Fibroblast of mammary gland (primary cell): ENCODE data around the gene LHFPL2.

ENCODE experiments used
- DNase-seq: peaks from one replicate; pipeline ENCODE4 v3.0.0-alpha.2; 2010; ENCODE audit warnings: low read depth
- H3K4me3 ChIP-seq: 2 replicates; pipeline ENCODE4 v1.5.1; 2011; ENCODE audit warnings: low read depth, mild to moderate bottlenecking, low read length, moderate library complexity; ENCODE audit not compliant: control insufficient read depth
- TF ChIP-seq, protein P1 (sequence below): conservative IDR thresholded peaks from 2 replicates; pipeline ENCODE4 v1.5.1; 2011; ENCODE audit warnings: low read depth, low read length, inconsistent platforms; ENCODE audit not compliant: control insufficient read depth, insufficient read depth

LHFPL2 gene

DNA sequence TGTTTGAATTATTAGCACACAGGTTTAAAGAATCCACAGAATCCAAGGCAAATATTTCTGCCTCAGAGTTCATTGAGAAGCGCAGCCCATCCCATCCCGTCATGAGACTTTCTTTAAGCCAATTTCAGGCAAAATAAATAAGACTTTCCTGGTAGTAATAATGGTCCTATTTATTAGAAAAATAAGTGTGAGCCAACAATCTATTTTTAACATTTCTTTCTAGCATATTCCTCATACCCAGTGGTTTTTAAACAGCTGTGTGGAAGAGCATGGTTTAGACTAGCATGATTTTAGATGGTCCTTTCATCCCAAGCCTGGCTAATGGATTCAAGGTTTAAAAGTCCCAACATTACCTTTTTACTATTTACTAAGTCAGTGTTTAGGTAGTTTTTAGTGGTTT is 162.4 kb downstream of the LHFPL2 start:
- DNase-seq = no peak
- H3K4me3 ChIP-seq = no peak overlapping the region

DNA sequence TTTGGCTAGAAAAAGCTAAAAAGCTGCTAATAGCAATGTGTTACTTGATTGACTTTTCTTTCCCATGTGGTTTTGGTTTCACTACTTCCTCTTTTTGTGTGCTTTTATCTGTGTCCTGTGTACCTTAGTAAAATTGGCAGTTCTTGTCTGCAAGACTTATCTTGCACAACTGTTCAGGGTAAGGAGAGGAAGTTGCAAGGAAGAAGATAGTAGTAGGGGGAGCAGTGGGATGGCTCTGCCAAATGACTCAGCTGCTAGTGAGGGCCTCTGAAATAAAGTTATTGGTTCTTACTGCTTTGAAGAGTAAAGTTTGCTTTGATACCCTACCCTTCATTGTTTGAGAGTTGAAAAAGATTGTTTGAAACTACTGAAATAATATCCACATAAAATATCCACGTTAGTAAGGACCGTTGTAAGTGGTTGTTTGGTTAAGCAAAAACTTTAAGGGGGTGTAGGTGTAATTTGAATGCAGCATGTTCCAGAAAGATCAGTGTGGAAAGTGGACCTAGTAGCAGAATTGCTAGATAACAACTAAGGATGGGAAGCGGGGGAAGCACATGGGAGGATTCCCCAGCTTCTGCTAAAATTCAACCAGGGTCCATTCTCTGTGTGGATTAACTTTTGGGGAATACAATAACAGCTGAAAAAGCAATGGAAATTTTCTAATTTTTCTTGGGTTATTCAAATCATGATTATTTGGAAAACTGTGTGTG is 164.6 kb downstream of the LHFPL2 start:
- peak; percentile 79 for DNase-seq
- no peak overlapping the region for H3K4me3 ChIP-seq
- TF ChIP-seq, protein P1, sequence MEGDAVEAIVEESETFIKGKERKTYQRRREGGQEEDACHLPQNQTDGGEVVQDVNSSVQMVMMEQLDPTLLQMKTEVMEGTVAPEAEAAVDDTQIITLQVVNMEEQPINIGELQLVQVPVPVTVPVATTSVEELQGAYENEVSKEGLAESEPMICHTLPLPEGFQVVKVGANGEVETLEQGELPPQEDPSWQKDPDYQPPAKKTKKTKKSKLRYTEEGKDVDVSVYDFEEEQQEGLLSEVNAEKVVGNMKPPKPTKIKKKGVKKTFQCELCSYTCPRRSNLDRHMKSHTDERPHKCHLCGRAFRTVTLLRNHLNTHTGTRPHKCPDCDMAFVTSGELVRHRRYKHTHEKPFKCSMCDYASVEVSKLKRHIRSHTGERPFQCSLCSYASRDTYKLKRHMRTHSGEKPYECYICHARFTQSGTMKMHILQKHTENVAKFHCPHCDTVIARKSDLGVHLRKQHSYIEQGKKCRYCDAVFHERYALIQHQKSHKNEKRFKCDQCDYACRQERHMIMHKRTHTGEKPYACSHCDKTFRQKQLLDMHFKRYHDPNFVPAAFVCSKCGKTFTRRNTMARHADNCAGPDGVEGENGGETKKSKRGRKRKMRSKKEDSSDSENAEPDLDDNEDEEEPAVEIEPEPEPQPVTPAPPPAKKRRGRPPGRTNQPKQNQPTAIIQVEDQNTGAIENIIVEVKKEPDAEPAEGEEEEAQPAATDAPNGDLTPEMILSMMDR = no peak

More for the DNA sequence above, 162.4 kb downstream of the LHFPL2 start:
- TF ChIP-seq, protein P1 = no peak

DNA sequence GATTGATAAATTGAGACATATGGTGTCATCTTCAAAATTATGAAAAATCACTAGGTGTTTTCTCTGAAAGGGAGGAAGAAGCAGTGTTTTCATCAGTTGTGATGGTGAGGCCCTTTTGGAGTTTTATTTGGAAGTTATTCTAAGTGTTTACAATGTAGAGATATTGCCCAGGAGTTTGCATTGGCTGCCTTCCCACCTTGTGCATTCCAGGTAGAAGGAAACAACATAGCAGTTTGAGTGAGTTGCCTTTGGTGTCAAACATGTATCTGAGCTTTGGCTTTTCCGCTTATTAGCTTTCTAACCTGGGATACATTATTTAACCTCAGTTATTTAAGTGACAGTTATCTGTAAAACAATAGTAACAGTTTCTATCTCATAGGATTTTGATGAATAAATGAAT is 165.6 kb downstream of the LHFPL2 start:
- no peak for DNase-seq
- TF ChIP-seq, protein P1 = no peak
- no peak overlapping the region for H3K4me3 ChIP-seq

DNA sequence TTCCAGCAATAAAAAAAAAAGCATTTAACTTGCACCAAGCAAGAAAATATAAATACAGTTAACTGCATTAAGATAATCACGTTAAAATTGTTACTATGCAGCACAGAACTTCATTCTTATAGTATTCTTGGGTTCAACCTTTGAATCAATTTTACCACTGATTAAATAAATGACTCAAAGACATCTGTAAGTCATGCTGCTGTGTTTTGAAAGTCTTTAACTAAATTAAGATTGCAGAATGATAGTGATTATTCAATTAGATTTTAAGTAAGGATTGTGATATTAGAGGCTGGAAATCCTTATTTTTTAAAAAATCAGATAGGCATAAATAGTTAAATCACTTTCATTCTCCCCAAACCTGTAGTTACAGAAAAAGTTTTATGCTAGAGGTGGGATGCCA is 171.8 kb downstream of the LHFPL2 start:
- TF ChIP-seq, protein P1 = no peak
- DNase-seq = no peak

DNA sequence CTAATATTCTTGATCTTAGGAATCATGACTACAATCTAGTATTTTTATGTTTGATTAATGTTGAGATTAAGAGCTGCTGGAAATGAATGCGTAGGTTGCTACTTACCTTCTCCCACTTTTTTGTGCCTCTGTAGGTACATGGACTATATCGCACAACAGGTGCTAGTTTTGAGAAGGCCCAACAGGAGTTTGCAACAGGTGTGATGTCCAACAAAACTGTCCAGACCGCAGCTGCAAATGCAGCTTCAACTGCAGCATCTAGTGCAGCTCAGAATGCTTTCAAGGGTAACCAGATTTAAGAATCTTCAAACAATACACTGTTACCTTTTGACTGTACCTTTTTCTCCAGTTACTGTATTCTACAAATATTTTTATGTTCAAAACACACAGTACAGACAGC is 173.2 kb downstream of the LHFPL2 start:
- H3K4me3 ChIP-seq = no peak overlapping the region
- TF ChIP-seq, protein P1 = no peak
- DNase-seq = no peak

More for the DNA sequence above, 171.8 kb downstream of the LHFPL2 start:
- H3K4me3 ChIP-seq = no peak overlapping the region

DNA sequence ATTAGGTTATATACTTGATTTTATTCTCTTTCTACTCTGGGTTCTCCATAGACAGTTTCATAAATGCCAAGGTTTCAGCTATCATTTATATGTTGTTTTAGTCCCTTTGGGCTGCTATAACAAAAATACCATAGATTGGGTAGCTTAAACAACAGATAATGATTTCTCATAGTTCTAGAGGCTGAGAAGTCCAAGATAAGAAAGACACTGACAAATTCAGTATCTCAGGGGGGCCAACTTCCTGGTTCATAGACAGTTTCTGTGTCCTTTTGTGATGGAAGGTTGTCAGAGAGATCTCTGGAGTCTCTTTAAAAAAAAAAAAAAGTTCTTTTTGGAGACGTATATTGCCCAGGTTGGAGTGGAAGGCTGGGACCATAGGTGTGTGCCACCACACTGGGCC is 174.8 kb downstream of the LHFPL2 start:
- TF ChIP-seq, protein P1 = no peak
- no peak for DNase-seq
- no peak overlapping the region for H3K4me3 ChIP-seq
